Measurements from ENCODE around the gene ARID2.

DNA sequence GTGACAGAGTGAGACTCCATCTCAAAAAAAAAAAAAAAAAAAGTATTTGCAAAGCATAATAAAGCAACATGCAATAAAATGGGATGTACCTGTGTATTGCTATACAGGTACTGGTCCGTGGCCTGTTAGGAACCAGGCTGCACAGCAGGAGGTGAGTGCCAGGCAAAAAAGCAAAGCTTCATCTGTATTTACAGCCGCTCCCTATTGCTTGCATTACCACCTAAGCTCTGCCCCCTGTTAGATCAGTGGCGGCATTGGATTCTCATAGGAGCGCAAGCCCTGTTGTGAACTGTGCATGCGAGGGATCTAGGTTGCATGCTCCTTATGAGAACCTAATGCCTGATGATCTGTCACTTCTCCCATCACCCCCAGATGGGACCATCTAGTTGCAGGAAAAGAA, 147.6 kb downstream of the ARID2 start:
- TF ChIP-seq, protein P1, sequence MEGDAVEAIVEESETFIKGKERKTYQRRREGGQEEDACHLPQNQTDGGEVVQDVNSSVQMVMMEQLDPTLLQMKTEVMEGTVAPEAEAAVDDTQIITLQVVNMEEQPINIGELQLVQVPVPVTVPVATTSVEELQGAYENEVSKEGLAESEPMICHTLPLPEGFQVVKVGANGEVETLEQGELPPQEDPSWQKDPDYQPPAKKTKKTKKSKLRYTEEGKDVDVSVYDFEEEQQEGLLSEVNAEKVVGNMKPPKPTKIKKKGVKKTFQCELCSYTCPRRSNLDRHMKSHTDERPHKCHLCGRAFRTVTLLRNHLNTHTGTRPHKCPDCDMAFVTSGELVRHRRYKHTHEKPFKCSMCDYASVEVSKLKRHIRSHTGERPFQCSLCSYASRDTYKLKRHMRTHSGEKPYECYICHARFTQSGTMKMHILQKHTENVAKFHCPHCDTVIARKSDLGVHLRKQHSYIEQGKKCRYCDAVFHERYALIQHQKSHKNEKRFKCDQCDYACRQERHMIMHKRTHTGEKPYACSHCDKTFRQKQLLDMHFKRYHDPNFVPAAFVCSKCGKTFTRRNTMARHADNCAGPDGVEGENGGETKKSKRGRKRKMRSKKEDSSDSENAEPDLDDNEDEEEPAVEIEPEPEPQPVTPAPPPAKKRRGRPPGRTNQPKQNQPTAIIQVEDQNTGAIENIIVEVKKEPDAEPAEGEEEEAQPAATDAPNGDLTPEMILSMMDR (IDR thresholded peaks at IDR 0.05): no peak
- TF ChIP-seq POLR2A (IDR thresholded peaks at IDR 0.05): no peak

All from body of pancreas (tissue), 4 donors.